NCI-H1436 treated with DMSO at 0.1 percent for 48 hours (cell line): ENCODE results near the gene PMF1.

ENCODE experiments used
- DNase-seq: peaks from one replicate; lab custom pipeline; 2025; lab: John Stamatoyannopoulos, UW

The PMF1 gene

GRCh38 chr1:156236164-156236563 is 23.4 kb downstream of the PMF1 start:
- no peak for DNase-seq

DNA sequence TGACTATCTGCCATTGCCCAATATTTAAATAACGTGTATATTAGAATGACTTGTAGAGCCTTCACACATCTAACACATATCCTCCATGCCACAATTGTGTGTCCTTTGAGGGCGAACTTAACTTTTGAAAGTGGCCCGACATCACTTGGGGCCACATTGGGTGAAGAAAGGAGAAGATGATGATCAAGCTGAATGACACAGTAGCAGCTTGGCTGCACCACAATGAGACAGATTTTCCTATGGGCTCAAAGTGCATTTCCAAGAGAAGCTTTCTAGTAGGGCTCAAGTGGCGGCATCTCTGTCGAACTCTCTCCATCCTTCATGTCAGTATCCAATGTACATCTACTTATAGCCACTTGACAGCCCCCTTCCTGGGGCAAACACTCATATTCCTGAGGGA is 25.4 kb downstream of the PMF1 start:
- no peak for DNase-seq

- DNase-seq = no peak
Observed at GRCh38 chr1:156241311-156241811, 28.6 kb downstream of the PMF1 start.

- no peak for DNase-seq
Observed at GRCh38 chr1:156241926-156242325, 29.1 kb downstream of the PMF1 start, which contains the start of gene BGLAP. Gene BGLAP (plus strand): TSS chr1:156242184. CDS start chr1:156242232, 48 bp downstream.

DNA sequence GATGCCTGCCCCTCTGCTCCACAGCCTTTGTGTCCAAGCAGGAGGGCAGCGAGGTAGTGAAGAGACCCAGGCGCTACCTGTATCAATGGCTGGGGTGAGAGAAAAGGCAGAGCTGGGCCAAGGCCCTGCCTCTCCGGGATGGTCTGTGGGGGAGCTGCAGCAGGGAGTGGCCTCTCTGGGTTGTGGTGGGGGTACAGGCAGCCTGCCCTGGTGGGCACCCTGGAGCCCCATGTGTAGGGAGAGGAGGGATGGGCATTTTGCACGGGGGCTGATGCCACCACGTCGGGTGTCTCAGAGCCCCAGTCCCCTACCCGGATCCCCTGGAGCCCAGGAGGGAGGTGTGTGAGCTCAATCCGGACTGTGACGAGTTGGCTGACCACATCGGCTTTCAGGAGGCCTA is 29.9 kb downstream of the PMF1 start:
- DNase-seq = no peak

DNA sequence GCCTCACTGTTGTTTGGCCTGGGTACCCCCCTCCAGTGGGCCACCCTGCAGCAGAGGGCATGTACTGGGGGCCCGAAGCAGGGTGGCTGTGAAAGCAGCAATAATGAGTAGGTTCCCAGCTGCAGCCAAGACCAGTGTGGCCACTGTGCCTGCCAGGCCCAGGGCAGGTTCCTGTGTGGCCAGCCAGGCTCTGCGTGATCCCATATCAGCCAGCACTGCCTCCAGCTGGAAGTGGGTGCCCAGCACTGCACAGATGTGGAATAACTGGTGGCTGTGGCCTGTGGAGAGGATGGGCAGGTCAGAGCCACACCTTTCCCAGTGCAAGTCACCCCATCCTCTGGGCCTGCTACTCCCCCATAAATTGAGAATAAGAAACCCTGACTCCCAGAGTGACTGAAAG is 31.3 kb downstream of the PMF1 start:
- no peak for DNase-seq

DNA sequence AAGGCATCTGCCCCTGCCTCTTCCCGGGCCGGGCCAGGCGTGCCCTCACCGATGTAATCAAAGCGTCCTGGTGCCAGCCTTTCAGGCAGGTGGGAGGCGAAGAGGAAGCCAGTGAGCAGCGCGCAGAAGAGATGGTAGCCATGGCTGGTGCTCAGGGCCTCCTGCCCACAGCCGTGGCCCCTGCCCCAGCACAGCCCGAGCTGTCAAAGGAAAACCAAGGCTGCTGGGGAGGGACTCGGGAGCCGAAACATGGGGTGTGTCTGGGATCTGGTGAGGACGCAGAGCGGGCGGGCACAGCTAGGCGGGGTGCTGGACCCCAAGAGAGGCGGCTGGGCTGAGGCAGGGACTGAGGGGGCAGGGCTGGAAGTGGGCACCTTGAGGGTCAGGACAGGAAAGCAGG is 31.9 kb downstream of the PMF1 start:
- no peak for DNase-seq

DNA sequence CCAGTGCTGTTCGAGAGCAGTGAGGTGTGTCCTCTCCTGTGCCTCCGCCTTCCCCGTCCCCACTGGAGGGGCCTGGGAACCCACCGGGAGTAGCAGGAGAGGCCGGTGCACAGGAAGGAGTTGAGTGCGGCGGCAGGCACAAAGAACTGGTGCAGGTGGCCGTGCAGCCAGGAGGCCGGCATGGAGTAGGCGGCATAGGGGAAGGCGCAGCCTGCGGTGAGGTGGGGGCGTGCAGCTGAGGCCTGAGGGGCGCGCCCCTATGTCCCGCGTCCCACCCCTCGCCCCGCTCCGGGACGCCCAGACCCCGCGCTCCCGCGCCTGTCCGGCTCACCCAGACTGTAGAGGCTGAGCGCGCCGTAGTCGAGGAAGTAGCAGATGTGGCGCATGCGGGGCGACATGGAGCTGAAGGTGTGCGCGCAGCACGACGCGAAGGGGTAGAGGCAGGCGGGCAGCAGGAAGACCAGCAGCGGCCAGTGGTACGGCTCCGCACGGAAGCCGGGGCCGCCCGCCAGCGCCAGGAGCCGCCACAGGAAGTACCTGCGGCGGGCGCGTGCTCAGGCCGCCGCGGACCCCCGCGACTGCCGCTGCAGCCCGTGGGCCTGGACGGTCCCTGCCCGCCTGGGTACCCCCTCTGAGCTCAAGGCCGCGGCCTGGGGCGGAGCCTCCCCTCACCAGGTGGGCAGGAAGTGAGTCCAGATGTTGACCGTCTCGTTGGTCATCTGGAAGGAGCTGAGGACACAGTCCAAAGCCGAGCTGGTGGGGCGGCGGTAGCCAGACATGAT is 32.8 kb downstream of the PMF1 start:
- no peak for DNase-seq

- no peak for DNase-seq
Observed at GRCh38 chr1:156246241-156246780, 33.5 kb downstream of the PMF1 start.

DNA sequence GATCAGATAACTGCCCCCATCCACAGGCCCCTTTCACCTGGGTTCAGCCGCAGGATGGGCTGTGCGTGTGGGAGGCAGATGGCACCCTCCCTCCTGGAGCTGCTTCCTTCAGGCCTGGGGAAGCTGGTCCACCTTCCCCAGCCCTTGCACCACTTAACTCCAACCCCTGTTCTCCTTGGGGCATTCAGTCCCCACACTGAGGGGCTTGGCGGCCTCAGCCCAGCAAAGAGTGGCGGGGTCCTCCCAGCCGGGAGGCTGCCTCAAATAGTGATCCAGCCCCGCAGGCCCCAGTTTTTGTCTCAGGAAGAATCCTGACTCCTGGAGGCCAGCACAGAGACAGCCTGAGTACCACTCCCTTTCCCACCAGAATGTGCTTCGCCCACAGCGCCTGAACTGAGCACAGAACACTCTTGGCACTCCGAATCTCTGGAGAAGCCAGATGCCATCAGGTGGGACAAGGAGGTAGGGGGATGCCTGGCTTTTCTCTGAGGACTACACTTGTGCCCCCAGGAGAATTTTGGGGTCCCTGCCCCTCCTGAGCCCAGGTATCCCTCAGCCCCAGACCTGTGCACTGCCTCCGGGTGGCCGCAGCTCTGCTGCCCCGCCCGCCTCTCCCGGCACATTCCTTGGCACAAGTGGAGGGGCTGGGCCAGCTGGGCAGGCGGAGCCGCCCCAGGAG is 34.1 kb downstream of the PMF1 start:
- no peak for DNase-seq

DNA sequence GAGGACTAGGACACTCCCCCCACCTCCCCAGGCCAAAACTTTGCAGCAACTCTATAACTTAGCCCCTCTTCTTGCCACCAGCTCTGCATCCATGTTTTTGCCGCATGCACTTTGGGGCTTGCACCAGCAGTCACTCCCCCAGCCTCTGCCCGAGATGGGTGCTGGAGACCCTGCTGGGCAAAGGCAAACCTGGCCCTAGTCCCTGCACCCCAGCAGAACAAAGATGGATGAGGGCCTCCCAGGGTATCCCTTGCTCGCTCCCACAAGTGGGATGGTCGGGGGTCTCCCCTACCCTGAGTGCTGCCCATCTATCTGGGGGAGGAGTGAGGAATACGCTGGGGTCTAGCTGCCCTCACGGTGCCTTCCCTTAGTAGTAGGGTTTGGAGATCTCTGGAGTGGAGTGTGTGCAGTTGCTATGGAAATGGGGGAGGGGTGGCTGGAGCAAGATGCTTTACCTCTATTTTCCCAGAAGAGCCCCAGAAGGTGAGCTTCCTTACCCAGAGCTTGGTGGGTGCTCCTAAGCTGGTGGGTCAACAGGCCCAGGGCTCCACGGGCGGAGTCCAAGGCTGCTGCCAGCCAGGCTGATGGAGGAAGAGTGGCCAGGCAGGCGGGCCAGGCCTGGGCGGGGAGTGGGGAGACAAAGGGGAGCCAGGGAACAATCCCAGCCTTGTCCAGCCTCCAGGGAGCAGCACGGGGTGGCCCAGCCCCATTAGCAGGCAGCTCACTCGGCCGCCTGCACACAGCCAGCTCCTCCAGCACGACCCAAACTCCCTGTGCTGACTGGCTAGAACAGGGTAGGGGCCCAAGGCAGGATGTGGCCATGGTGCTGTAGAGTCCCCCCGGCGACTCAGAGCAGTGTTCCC is 34.9 kb downstream of the PMF1 start, which contains the start of gene PAQR6:
Gene PAQR6 (minus strand): TSS at position 597 of the 863 bp plus-strand sequence. CDS start 1,325 bp downstream, outside the sequence.
- no peak for DNase-seq

- no peak for DNase-seq
Observed at GRCh38 chr1:156248323-156248683, 35.5 kb downstream of the PMF1 start.

DNA sequence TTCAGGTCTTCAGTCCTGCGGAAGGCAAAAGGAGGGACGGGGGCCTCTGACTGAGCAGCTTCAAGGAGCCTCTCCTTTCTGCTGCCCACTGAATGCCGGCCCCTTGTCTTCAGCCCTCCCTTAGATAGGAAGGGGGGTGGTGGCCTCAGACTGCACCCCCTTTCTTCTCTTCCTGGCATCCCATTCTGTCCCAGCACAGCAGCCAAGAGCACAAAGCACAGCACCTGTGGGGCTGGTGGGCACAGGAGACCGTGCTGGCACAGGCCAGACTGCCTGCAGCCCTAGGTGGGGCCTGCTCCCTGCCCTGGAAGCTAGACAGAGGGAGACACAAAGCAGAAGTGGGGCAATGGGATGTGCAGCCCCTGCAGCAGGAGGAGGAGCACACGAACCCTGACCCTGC is 36.8 kb downstream of the PMF1 start:
- no peak for DNase-seq

DNA sequence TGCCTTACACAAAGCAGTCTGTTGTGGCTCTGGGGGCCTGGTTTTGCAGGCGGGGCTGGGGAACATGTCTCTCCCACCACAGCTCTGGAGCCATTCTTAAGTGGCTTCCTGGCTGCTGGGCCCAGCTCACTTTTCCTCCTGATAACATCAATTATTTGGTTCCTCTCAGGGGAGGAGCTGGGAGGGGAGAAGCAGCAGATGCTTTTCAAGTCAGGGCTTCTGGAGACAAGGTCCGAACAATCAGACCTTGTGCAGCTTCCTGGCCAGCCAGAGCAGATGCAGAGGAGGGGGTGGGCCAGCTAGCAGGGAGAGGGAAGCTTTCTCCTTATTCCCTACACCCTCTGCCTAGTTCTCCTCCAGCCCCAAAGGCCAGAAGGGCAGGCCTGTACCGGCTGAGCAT is 38.7 kb downstream of the PMF1 start:
- DNase-seq = no peak

DNA sequence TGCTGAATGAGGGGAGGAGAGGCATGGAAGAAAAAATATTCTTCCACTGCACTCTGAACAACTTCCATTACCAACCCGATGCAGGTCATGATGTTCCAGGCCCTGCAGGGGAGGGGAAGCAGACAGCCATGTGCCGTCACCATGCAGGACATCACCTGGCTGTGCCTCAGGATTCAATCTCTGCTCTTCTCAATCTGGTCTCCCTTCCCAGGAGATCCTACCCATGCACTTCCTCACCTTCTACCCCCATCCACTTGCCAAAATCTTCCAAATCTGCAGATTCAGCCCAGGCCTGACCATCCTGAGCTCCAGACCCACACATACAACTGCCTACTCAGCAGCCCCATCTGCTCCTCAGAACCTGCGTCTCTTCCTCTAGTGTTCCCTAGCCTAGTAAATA is 40.8 kb downstream of the PMF1 start:
- no peak for DNase-seq

GRCh38 chr1:156257711-156258110 is 44.9 kb downstream of the PMF1 start:
- DNase-seq = no peak

DNA sequence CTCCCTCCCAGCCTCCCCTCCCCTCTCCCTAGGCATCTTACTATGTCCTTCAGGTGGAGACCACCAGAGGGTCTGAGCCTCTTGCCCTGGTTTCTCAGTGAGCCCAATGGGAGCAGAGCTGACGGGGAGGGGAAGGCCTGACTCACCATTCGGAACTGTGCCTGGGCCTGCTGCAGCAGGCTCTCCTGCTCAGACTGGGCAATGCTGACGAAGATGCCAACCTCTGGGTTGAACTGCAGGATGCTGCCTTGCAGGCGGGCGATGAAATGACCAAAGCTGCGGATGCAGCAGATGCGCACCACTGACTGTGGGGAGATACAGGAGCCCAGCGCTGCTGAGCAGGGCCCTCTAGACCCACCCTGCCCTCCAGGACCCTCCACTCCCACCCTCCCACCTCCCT is 46.1 kb downstream of the PMF1 start:
- DNase-seq = no peak

- DNase-seq = no peak
Observed at GRCh38 chr1:156259805-156260204, 47.0 kb downstream of the PMF1 start.

- DNase-seq = no peak
Observed at GRCh38 chr1:156260896-156261295, 48.1 kb downstream of the PMF1 start.

GRCh38 chr1:156262461-156263287 is 49.9 kb downstream of the PMF1 start:
- DNase-seq = no peak

- DNase-seq = no peak
Observed at GRCh38 chr1:156263288-156263655, 50.5 kb downstream of the PMF1 start.
